PC-3 (cell line): ENCODE results near the gene SPTBN2. TPM values are rescaled to one million over a fixed set of nuclear protein-coding genes. Genes with fewer than 3 reads are reported as not detected.

Source experiments
- ATAC-seq: fragments of 200-7000 bp; cut with Tn5 transposase; 2 replicates; pipeline ENCODE4 v1.9.1; 2020; ENCODE audit warnings: mild to moderate bottlenecking, moderate library complexity
- BruUV-seq: library from RNA; stranded (reverse); fragments of 400-500 nt; replicated peaks from 2 replicates; lab custom pipeline; 2021; lab: Mats Ljungman, UMichigan
- CTCF ChIA-PET: fragments of 300-600 bp; sonication (Branson Sonifier 250); formaldehyde crosslinking; loops from one replicate; lab custom pipeline; 2022; ENCODE audit warnings: antibody characterized with exemption; lab: Charles Lee
- POLR2A ChIA-PET: fragments of 300-600 bp; sonication (Branson Sonifier 250); formaldehyde crosslinking; loops from one replicate; lab custom pipeline; 2022; ENCODE audit warnings: antibody characterized with exemption; ENCODE audit not compliant: unreplicated experiment; lab: Charles Lee
- DNase-seq: peaks from one replicate; pipeline ENCODE4 v3.0.0-alpha.2; 2015
- H2AFZ ChIP-seq: fragments of 300-600 bp; sonication (generic); 2 replicates; pipeline ENCODE4 v1.6.0; 2016; ENCODE audit warnings: antibody characterized with exemption, low read length
- H3F3A ChIP-seq: fragments of 300-600 bp; sonication (generic); one replicate; pipeline ENCODE4 v1.6.0; 2017; ENCODE audit warnings: antibody characterized with exemption, low read length, control low read depth, mild to moderate bottlenecking; ENCODE audit not compliant: unreplicated experiment
- H3K27ac ChIP-seq: fragments of 300-600 bp; sonication (generic); 2 replicates; pipeline ENCODE4 v1.5.1; 2016; ENCODE audit warnings: mild to moderate bottlenecking, low read length
- H3K27me3 ChIP-seq: fragments of 300-600 bp; sonication (generic); 2 replicates; pipeline ENCODE4 v1.6.1; 2016; ENCODE audit warnings: low read length, mixed read lengths
- H3K36me3 ChIP-seq: fragments of 300-600 bp; sonication (generic); 2 replicates; pipeline ENCODE4 v1.6.1; 2016; ENCODE audit warnings: low read depth, mixed run types, low read length, mixed read lengths
- H3K4me1 ChIP-seq: fragments of 300-600 bp; sonication (generic); 2 replicates; pipeline ENCODE4 v1.5.1; 2016; ENCODE audit warnings: low read length; ENCODE audit not compliant: insufficient read depth
- H3K4me2 ChIP-seq: fragments of 300-600 bp; sonication (generic); 2 replicates; pipeline ENCODE4 v1.6.0; 2016; ENCODE audit warnings: low read length
- H3K4me3 ChIP-seq: fragments of 300-600 bp; sonication (generic); 2 replicates; pipeline ENCODE4 v1.5.1; 2016; ENCODE audit warnings: mild to moderate bottlenecking, low read length, mixed read lengths
- H3K79me2 ChIP-seq: fragments of 300-600 bp; sonication (generic); 2 replicates; pipeline ENCODE4 v1.6.1; 2017; ENCODE audit warnings: low read length, mixed read lengths
- H3K9ac ChIP-seq: fragments of 300-600 bp; sonication (generic); 2 replicates; pipeline ENCODE4 v1.6.0; 2016; ENCODE audit warnings: mild to moderate bottlenecking, low read length
- H3K9me2 ChIP-seq: fragments of 300-600 bp; sonication (generic); replicated peaks from 2 replicates; pipeline ENCODE4 v1.6.1; 2016; ENCODE audit warnings: mixed run types, low read length, mixed read lengths
- H3K9me3 ChIP-seq: fragments of 300-600 bp; sonication (generic); 2 replicates; pipeline ENCODE4 v1.6.1; 2016; ENCODE audit warnings: low read length, mixed read lengths
- H4K20me1 ChIP-seq: fragments of 300-600 bp; sonication (generic); 2 replicates; pipeline ENCODE4 v1.6.1; 2016; ENCODE audit warnings: low read length, mixed read lengths
- CTCF ChIP-seq: fragments of 300-600 bp; sonication (generic); conservative IDR thresholded peaks from 2 replicates; pipeline ENCODE4 v1.5.1; 2017; ENCODE audit warnings: antibody characterized with exemption, low read depth, mild to moderate bottlenecking, low read length
- EZH2 ChIP-seq: fragments of 300-600 bp; sonication (generic); IDR thresholded peaks from one replicate; pipeline ENCODE4 v1.6.1; 2017; ENCODE audit warnings: antibody characterized with exemption, mild to moderate bottlenecking, low read length; ENCODE audit not compliant: unreplicated experiment
- EZH2phosphoT487 ChIP-seq: fragments of 300-600 bp; sonication (generic); IDR thresholded peaks from 2 replicates; pipeline ENCODE4 v1.6.1; 2018; ENCODE audit warnings: mild to moderate bottlenecking, antibody characterized with exemption, low read length, borderline replicate concordance
- intact Hi-C: fragments of 100-400 bp; cut with micrococcal nuclease; formaldehyde crosslinking; loops from 2 replicates; pipeline ENCODE4 v1.9.0; 2023
- total RNA-seq: library from RNA; depleted of rRNA; stranded (reverse); fragments of >200 nt; gene quantifications from 2 replicates; pipeline ENCODE4 v1.2.3, GENCODE V29; 2014

Gene SPTBN2
- total RNA-seq, 1 experiment from 2014 or later = 74.9 TPM

- Histone ChIP-seq H4K20me1 (no peaks in the 10 kb centered on the region), H3K4me2 (no peak overlapping the region), H3K9me3 (no peaks in the 10 kb centered on the region), H3K9ac (no peak overlapping the region), H3K4me1 (peaks cover 29% of the 10 kb centered on the region), H3K9me2 (no peaks in the 10 kb centered on the region), H3K27ac (no peak overlapping the region), H3F3A (no peaks in the 10 kb centered on the region), H3K36me3 (peaks cover 37% of the 10 kb centered on the region), H3K27me3 (no peaks in the 10 kb centered on the region), H2AFZ (no peak overlapping the region), H3K79me2 (peaks cover 9% of the 10 kb centered on the region), H3K4me3 (no peak overlapping the region)
- ATAC-seq = no peak
- POLR2A ChIA-PET = no interaction called here
- TF ChIP-seq EZH2 = no peak
- no peak for TF ChIP-seq CTCF
- TF ChIP-seq EZH2phosphoT487 = no peak
- BruUV-seq = no TSS peak
- CTCF ChIA-PET = interaction anchor here (0.5 kb wide), 1 partner anchor 12 kb away, joined by 5 read pairs; no protein-coding TSS in a partner anchor
- intact Hi-C loops = no loop called here
- DNase-seq = no peak
Measured at GRCh38 chr11:66716996-66717395, 12.0 kb downstream of the SPTBN2 start.

- Histone ChIP-seq H3K4me3 (no peak overlapping the region), H3K4me1 (peaks cover 18% of the 10 kb centered on the region), H3K79me2 (peaks cover 6% of the 10 kb centered on the region), H3K27ac (no peak overlapping the region), H2AFZ (no peak overlapping the region), H3K9me3 (no peaks in the 10 kb centered on the region), H4K20me1 (no peaks in the 10 kb centered on the region), H3K9ac (no peak overlapping the region), H3K4me2 (no peak overlapping the region), H3K9me2 (no peaks in the 10 kb centered on the region), H3K27me3 (no peaks in the 10 kb centered on the region), H3K36me3 (peaks cover 48% of the 10 kb centered on the region), H3F3A (no peaks in the 10 kb centered on the region)
- CTCF ChIA-PET = no interaction called here
- ATAC-seq (no peak), DNase-seq (no peak)
- intact Hi-C loops = no loop called here
- TF ChIP-seq CTCF = no peak
- no peak for TF ChIP-seq EZH2
- no peak for TF ChIP-seq EZH2phosphoT487
- BruUV-seq = no TSS peak
- POLR2A ChIA-PET = no interaction called here
Measured at GRCh38 chr11:66715346-66716085, 13.5 kb downstream of the SPTBN2 start.

DNA sequence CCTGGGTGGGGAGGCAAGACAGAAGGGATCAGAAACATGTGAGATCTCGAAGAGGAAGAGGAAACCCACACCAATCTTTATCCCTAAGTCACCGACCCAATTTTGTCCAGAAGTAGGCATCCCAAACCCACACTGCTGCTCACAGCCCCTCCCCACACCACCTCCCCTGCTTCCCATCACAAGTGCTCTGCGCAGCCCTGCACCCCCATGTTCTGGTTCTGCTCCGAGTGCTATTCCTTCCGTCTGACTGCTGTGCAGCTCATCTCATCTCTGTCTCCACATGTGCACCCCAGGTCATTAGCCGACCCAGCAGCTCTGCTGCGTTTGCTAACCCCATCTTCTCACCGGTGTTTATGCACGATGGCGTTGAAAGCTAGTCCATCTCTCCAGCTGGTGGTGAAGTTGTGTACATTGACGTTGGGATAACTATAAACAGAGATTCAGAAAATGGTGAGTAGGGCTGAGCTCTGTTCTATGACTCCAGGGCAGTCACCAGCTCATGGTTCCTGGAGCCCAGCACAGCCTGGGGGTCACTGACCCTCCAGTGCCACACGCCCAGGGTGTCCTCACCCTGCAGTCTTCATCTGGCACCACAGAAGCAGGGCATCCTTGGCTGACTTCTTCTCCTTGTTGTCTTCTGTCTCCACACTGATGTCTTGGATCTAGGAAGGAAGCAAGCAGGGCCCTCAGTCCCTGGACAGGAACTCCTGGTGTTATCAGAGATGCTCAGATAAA is 15.1 kb downstream of the SPTBN2 start:
- H4K20me1 ChIP-seq = no peaks in the 10 kb centered on the region
- peaks cover 48% of the 10 kb centered on the region for H3K36me3 ChIP-seq
- no peak for DNase-seq
- no peaks in the 10 kb centered on the region for H3F3A ChIP-seq
- no peak overlapping the region for H3K4me2 ChIP-seq
- intact Hi-C loops = no loop called here
- no peak for ATAC-seq
- POLR2A ChIA-PET = no interaction called here
- peaks cover 2% of the 10 kb centered on the region; the same call in 1 of the 2 replicates for H3K4me1 ChIP-seq
- TF ChIP-seq EZH2 (no peak), CTCF (no peak), EZH2phosphoT487 (no peak)
- BruUV-seq = no TSS peak
- no peaks in the 10 kb centered on the region for H3K27me3 ChIP-seq
- H3K27ac ChIP-seq = no peak overlapping the region
- H3K9me3 ChIP-seq = no peaks in the 10 kb centered on the region
- no peak overlapping the region for H3K4me3 ChIP-seq
- H3K9ac ChIP-seq = no peak overlapping the region
- H3K9me2 ChIP-seq = no peaks in the 10 kb centered on the region
- no peak overlapping the region for H2AFZ ChIP-seq
- CTCF ChIA-PET = no interaction called here
- no peaks in the 10 kb centered on the region for H3K79me2 ChIP-seq
